Measurements from ENCODE around the gene ACAP1. TPM values are rescaled to one million over a fixed set of nuclear protein-coding genes. Genes with fewer than 3 reads are reported as not detected.
"Not testable (repeated sequence)": the region's sequence is repeated elsewhere in the genome, so short reads cannot be mapped to it uniquely, and the experiment has no call there.

ACAP1 gene
- total RNA-seq, 1 donor from 2014 or later = 12.7 TPM

DNA sequence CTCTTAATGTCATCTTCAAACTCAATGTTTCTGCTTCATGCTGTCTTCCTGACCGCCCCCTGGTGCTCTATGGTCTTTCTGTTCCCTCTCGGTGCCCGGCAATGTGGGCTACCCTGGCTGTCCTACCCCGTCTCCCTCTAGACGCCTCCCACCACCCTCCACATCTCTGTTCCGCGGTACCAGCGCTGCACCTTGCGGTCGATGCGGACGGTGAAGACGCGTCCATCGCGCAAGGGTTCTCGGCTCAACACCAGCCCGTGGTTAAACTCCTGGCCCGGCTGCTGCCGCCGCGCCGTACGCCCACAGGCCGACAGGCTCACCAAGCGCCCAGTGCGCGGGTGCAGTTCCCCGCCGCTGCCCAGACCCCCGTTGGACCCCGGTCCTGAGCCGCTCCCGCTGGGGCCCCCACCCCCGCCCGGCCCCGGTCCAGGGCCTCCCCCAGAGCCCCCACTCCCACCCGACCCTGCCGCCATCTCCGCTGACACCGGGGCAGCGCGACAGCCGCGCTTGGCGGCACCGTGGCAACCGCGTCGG, 7.4 kb upstream of the ACAP1 start, which contains the start of gene NEURL4:
NEURL4 (minus strand) TSS at position 496 of the 534 bp plus-strand sequence; CDS start at position 473, 23 bp downstream.
- DNase-seq (ENCODE audit: low spot score) = no peak

DNA sequence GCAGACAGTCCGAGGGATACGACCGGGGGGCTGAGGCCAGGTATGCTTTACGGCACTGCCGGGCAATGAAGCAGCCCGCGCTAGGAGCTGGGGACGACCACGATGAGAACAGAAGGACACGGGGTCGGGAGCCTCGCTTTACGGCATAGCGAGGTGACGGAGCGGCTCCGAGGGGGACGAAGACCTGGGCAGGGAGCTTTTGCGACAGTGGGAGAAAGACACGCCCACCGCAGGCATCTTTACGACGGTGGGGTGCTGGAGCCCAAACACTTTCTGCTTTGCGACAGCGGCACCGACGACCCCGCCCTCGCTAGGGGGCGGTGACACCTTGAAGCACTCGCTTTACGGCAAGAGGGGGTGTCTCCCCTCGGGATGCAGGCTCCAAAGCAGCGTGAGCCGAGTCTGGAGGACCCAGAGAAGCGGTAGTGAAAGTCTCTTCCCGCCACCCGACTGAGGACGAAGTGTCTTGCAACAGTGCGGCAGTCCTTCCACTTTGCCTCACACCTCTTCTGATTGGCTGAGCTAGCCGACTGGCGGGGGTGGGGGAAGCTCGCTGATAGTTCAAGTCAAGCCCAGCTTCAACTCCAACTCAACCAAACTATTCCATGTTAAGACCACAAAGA, 6.8 kb upstream of the ACAP1 start:
- peak; percentile 98 for DNase-seq (ENCODE audit: low spot score)

DNA sequence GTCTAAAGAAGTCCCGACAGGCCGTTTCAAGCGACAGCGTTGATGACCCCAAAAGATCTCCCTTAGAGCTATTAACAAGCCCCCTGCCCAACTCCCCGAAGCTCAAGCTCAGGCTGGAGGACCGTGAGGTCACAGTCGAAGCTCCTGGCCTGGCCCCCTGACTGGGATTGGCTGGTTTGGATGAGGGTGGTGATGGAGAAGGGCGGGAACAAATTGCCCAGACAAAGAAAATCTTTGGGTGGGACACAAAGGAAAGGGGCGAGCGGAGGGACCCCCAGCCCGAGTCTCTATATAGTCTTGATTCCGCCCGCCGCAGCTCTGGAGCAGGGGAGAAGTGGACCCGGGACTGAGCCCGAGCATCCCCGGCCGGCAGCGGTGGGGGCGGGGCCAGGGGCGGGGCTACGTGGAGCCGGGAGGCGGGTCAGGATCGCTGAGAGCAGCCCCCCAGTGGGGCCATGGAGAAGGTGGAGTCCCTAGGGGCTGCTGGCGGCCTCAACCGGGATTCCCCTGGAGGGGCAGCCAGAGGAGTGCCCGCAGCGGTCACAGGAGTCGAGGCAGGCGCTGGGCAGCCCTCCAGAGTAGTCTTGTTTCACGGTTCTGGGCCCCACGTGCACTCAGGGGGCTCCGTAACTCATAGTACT, 6.2 kb upstream of the ACAP1 start:
- no peak for DNase-seq (ENCODE audit: low spot score)

DNA sequence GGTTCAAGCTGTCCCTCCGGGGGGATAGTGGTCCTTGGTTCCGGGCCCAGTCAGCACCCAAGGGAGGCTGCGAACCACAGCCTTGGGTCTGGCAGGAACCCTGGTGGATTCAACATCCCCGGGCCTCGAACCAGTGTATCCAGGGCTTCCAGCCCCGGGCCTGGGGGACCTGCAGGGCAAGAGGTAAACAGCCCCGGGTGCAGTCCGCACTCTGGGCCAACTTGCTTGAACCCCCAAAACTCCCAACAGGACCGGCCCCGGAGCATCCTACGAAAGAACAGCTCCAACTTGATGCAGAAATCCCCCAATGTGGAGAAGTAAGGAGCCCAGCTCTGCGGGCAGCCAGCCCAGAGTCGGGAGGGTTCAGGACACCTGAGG, 5.7 kb upstream of the ACAP1 start:
- DNase-seq (ENCODE audit: low spot score) = no peak

DNA sequence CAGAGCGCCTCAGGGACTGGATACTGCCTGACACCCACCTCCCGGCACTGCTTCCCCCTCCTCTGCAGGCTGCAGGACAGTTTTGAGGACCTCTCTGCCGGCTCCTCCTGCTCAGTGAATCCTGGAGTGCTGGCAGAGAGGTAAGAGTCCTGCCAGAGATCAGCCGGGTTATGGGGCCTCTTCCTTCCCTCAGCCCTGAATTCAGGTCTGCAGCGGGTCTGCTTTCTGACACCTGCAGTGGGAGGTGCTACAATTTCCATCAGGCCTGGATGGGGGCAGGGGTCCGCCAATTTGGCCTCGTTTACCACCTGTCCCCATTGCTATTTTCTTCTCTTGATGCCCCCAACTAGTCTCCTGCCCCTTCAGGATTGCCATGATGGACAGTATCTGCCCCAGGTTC, 4.2 kb upstream of the ACAP1 start:
- no peak for DNase-seq (ENCODE audit: low spot score)

DNA sequence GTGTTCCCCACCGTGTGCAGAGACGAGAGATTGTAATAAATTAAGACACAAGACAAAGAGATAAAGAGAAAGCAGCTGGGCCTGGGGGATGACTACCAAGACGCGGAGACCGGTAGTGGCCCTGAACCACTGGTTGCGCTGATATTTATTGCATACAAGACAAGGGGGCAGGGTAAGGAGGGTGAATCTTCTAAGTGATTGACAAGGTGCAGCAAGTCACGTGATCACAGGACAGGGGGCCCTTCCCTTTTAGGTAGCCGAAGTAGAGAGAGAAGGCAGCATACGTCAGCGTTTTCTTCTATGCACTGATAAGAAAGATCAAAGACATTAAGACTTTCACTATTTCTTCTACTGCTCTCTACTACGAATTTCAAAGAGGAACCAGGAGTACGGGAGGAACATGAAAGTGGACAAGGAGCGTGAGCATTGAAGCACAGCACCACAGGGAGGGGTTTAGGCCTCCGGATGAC, 3.7 kb upstream of the ACAP1 start:
- not testable (repeated sequence) for DNase-seq (ENCODE audit: low spot score)

DNA sequence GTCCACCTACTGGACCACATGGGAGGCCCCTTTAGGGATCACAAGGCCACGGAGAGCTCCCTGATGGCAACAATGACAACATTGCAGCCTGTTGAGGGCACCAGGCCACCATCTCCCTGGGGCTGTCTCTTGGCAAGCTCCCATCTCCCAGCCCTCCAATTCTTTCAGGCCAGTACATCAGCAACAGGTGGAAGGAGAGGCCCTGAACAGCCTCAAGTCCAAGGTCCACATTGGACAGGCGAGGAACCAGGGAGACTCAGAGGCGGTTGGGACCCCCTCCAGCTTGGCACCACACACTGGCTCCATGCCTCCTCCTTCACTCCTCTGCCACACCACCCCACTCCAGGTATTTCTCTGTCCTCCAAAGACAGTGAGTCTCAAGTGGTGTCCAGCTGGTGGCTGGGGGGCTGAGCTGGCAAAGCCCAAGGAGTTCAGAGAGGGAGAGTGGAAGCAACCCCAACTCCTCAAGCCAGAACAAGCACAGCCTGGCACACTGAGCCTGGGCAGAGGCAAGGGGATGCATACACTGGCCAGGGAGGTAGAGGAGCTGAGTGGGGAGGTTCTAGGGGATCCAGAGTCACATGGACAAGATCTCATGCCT, 1.3 kb upstream of the ACAP1 start:
- DNase-seq (ENCODE audit: low spot score) = no peak

DNA sequence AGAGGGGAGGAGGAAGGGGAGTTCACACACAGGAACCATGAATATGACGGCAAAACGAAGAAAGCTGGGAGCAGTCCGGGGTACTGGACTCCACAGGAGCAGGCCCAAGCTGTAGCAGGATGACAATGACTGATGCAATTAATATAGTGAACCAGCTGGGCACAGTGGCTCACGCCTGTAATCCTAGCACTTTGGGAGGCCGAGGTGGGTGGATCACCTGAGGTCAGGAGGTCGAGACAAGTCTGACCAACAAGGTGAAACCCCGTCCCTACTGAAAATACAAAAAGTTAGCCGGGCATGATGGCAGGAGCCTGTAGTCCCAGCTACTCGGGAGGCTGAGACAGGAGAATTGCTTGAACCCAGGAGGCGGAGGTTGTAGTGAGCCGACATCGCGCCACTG, 564 bp upstream of the ACAP1 start:
- not testable (repeated sequence) for DNase-seq (ENCODE audit: low spot score)

DNA sequence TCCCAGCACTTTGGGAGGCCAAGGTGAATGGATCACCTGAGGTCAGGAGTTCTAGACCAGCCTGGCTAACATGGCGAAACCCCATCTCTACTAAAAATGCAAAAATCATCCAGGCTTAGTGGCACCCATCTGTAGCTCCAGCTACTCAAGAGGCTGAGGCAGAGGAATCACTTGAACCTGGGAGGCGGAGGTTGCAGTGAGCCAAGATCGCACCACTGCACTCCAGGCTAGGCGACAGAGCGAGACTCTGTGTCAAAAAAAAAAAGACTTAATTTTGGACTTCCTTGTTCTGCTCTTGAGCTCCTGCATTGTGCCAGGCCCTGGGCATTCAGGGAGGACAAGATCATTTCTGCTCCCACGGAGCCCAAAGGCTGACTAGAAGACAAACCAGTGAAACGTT, 1.3 kb downstream of the ACAP1 start:
- DNase-seq (ENCODE audit: low spot score) = not testable (repeated sequence)

DNA sequence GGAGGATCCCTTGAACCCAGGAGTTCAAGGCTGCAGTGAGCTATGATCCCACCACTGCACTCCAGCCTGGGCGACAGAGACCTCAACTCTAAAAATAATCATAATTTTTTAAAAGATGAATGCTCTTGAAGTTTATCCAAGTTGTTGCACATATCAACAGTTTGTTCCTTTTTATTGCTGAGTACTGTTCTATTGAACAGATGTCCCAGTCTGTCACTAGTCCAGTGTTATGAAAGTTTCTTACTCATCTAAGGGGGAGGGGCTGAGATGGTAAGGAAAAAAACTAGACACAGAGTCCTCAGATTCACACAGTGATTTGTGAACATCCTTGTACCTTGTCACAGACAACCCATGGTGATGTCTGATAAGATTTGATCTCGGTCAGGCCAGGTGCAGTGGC, 3.9 kb downstream of the ACAP1 start:
- no peak for DNase-seq (ENCODE audit: low spot score)

DNA sequence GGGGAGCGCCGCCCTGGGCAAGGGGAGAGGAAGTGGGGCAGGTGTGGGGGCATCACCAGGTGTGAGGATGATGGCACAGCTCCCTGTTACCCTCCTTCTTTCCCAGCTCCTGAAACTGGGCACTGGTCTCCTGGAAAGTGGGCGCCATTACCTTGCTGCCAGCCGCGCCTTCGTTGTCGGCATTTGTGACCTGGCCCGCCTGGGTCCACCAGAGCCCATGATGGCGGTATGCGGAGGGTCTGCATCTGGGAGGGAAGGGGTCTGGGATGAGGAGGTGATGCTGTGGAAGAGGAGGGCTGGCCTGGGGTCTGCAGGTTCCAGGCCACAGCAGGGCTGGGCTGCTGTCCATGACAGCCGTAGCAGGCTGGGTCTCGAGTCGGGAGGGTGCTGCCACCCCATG, 5.5 kb downstream of the ACAP1 start:
- DNase-seq (ENCODE audit: low spot score) = no peak

DNA sequence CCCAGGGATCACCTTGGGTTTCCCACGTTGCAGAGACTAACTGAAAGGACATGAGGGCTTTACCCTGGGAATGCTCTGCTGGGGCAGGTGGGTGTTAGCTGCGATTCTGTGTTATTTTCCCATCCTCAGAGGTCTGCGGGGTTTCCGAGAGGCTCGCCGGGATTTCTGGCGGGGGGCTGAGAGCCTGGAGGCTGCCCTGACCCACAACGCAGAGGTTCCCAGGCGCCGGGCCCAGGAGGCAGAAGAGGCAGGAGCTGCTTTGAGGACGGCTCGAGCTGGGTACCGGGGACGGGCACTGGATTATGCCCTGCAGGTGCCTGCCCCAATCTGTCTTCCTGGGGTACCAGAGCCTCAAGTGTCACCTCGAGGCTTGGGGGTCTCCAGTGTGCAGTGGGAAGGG, 6.9 kb downstream of the ACAP1 start:
- no peak for DNase-seq (ENCODE audit: low spot score)

DNA sequence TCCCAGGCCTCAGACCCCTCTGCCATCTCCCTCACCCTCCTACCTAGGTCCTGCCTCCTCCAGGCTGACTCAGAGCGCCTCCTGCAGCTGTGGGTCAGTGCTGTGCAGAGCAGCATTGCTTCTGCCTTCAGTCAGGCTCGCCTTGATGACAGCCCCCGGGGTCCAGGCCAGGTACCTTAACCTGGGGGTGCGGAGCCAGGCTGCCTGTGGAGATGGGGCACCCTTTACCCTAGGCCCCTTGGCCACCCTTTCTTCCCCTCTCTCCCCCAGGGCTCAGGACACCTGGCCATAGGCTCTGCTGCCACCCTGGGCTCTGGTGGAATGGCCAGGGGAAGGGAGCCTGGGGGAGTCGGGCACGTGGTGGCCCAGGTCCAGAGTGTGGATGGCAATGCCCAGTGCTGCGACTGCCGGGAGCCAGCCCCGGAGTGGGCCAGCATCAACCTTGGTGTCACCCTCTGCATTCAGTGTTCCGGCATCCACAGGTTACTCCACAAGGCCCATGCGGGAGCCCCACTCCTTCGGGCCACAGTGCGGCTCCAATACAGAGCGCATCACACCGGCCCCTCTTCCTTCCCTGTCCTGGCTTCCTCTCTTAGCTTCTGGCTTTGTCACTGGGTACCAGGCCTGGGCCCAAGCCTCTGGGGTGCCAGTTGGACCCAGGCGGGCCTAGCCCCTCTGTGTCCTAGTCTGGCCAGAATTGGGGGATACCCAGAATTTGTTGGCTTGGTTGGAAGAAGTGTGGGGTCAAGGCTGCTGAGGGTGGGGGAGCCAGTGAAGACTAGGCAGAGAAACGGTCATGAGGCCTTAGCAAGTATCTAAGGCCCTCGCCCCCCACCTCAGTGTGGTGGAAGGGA, 10.7 kb downstream of the ACAP1 start:
- DNase-seq (ENCODE audit: low spot score) = no peak

DNA sequence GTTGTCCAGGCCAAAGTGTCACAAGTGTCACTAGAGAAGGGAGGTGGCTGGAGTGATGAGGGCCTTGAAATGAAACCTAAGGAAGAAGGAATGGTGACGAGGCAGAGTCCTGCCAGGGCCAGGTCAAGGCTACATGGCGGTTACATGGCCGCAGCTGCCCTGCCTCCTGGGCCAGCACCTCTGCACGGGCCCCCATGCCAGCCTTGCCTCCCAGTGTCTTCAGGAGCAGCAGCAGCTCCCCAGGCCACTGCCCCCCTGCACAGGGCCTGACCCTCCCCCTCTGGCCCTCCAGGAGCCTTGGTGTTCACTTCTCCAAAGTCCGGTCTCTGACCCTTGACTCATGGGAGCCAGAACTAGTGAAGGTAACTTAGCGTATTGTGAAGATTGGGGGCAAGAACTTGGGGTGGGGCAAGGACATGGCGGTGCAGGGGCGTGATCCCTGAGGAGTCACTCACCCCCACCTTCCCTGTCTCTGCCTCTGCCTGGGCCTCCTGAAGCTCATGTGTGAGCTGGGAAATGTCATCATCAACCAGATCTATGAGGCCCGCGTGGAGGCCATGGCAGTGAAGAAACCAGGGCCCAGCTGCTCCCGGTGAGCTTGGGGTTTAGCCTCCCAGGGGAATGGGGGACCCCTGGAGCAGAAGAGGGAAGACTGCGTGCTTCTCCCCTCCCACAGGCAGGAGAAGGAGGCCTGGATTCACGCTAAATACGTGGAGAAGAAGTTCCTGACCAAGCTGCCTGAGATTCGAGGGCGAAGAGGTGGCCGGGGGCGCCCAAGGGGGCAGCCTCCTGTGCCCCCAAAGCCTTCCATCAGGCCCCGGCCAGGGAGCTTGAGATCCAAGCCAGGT, 11.5 kb downstream of the ACAP1 start:
- no peak for DNase-seq (ENCODE audit: low spot score)

DNA sequence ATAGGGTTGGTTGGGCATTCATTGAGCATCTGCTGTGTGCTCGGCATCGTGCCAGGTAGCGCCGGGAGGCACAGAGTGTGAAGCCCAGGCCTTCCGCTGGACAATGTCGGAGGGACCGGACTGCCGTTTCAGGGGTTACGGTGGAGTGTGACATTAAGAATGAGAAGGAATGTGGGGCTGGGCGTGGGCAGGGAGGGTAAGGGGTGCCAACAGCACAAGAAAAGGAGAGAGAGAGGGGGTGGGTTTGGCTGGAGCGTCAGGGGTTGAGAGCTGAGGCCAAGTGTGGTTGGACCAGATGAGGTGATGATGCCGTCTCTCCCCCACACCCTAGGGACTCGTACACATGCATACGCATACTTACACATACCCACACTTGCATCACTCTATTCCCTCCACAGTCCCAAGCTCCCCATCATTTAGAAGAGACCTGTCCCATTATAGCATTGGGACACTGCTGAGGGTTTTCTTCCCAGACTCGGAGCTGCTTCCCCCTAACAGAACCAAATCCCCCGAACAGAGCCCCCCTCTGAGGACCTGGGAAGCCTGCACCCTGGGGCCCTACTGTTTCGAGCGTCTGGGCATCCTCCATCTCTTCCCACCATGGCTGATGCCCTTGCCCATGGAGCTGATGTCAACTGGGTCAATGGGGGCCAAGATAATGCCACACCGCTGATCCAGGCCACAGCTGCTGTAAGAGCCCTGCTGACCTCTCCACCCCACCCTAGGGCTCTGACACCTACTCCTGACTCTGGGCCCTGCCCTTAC, 12.3 kb downstream of the ACAP1 start:
- DNase-seq (ENCODE audit: low spot score) = no peak

DNA sequence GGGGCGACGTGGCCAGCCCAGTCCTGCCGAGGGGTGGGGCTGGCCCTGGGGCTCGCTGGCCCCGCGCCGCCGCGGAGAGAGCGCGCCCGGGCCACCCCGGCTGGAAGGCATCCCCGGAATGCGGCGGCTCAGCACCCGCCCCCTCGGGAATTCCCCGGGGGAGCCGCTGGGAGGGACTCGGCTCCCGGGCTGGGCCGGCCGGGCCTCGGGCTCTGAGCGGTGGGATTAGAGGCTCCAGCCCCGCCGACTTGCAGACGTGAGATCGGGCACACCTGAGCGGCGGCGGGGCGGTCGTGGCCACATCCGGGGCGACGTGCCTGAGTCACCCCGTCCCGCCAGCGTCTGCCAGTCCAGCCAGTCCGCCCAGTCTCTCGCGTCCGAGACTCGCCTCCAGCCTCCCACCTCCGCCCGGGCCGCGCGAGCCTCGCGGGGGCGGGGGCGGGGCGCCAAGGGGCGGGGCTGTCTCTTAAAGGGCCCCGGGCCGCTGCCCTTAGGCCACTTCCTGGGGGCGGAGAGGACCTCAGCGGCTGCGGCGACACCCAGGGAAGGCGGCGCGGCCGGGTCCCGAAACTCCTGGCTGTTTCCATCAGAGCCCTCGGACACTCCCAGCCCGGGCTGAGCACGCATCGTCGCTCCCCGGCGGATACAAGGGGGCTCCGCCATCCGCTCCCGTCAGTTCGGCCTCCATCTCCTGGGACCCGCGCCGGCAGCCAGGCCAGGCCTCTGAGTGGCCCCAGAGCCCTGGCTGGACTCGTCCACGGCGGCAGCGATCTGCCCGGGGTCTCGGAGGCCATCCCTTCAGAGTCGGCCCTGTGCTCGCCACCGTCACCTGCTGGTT, 15.6 kb downstream of the ACAP1 start, which contains the start of gene KCTD11:
KCTD11 (plus strand) TSS at position 498 of the 838 bp plus-strand sequence.
- peak; percentile 95 for DNase-seq (ENCODE audit: low spot score)

DNA sequence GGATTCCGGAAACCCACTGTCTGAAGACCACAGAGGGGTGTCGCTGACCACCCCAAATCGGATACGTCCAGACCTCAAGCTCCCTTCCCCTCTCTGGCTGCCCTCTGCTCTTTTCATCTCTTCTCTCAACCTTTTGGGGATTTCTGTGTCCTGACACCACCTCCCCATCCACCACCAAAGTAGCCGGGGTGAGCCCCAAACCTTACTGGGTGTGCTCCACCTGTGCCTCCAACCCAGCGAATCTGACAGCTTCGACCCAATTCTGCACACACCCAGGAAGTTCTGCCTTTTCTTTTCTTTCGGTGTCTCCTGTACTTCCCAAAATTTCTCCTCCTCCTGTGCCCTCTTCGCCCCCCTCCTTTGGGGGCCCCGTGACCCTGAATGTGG, 16.2 kb downstream of the ACAP1 start:
- DNase-seq (ENCODE audit: low spot score) = no peak

DNA sequence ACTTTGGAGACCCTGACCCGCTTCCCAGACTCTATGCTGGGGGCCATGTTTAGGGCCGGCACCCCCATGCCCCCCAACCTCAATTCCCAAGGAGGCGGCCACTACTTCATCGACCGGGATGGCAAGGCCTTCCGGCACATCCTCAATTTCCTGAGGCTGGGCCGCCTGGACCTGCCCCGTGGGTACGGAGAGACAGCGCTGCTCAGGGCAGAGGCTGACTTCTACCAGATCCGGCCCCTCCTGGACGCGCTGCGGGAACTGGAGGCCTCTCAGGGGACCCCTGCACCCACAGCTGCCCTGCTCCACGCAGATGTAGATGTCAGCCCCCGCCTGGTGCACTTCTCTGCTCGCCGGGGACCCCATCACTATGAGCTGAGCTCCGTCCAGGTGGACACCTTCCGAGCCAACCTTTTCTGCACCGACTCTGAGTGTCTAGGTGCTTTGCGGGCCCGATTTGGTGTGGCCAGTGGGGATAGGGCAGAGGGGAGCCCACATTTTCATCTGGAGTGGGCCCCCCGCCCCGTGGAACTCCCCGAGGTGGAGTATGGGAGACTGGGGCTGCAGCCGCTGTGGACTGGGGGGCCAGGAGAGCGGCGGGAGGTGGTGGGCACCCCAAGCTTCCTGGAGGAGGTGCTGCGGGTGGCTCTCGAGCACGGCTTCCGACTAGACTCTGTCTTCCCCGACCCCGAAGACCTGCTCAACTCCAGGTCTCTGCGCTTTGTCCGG, 16.7 kb downstream of the ACAP1 start:
- DNase-seq (ENCODE audit: low spot score) = no peak
